Activated T-helper 1 cell treated with anti-CD3 and anti-CD28 coated beads, Interleukin-12 subunit alpha, Interleukin-12 subunit beta, Interleukin-2, Interleukin-4 antibody, amounts not matched to agents 30 ng/mL and 10 ng/mL and 1 ng/mL, durations not matched to agents 14 hours and 24 hours and 36 hours (primary cell): ENCODE data around the gene NR6A1. TPM values are rescaled to one million over a fixed set of nuclear protein-coding genes. Genes with fewer than 3 reads are reported as not detected.

Source experiments
- DNase-seq: peaks from one replicate; pipeline ENCODE4 v3.0.0; 2021; ENCODE audit warnings: low spot score
- H3K27ac Mint-ChIP-seq: one replicate; pipeline ENCODE4 v1.8.0; 2021; ENCODE audit warnings: mild to moderate bottlenecking, mixed read lengths
- H3K27me3 Mint-ChIP-seq: one replicate; pipeline ENCODE4 v1.8.0; 2022; ENCODE audit warnings: mild to moderate bottlenecking, moderate library complexity, mixed read lengths; ENCODE audit not compliant: insufficient read depth
- H3K36me3 Mint-ChIP-seq: one replicate; pipeline ENCODE4 v1.8.0; 2021; ENCODE audit warnings: low read depth, mixed read lengths
- H3K4me1 Mint-ChIP-seq: one replicate; pipeline ENCODE4 v1.8.0; 2021; ENCODE audit warnings: low read depth, mixed read lengths
- H3K4me3 Mint-ChIP-seq: one replicate; pipeline ENCODE4 v1.8.0; 2021; ENCODE audit warnings: mild to moderate bottlenecking, moderate library complexity, mixed read lengths
- H3K9me3 Mint-ChIP-seq: one replicate; pipeline ENCODE4 v1.8.0; 2021; ENCODE audit warnings: mixed read lengths
- intact Hi-C: fragments of 100-400 bp; cut with micrococcal nuclease; formaldehyde crosslinking; loops from one replicate; pipeline ENCODE4 v1.15.1; 2024
- total RNA-seq: library from RNA; stranded (reverse); gene quantifications from 2 replicates; pipeline ENCODE4 v1.2.3, GENCODE V29; 2022

Gene NR6A1
- total RNA-seq, 1 donor from 2014 or later = 1.7 TPM

DNA sequence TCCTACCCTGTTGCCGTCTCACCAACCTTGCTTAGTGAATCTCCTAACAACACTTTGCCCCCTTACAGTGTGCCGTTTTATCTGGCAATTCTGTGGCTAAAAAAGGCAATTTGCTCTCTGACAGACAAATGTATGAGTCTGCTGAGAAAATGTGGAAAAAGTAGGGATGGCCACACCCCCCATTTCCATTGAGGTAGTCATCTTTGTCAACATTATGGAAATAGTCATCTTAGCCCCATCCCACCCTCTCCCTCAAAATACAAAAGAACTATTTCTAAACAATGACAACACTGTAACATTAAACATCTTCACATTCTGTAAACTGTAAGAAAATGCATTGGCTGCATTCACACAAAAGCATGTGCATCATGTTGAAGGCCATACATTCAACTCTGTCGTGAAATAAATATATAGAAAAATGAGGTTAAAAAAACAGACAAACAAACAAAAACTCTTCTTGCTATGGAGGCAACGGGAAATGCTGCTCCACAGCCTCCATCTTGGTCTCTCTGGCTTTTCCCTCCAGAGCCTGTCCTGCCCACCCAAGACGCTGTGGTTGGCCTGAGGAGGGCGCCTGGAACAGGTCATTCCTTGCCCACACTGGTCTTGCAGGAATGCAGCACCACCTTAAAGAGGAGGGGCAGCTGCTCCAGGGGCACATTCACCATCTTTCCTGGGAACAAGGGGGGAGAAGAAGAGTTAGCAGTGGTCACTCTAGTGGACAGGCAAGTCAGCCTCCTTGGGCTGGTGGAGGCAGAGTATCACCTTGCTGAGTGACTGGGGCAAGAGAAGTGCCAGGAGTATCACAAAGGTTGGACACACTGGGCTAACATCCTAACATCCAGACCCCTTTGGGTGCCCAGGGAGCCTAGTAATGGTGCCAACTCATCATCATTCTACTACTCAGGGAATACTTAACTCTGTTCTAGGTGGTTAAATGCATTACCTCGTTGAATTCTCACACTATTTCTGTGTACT, 248.7 kb downstream of the NR6A1 start:
- Mint-ChIP-seq H3K27ac (no peak overlapping the region), H3K27me3 (peaks cover 12% of the 10 kb centered on the region), H3K36me3 (no peaks in the 10 kb centered on the region), H3K9me3 (no peaks in the 10 kb centered on the region), H3K4me1 (no peaks in the 10 kb centered on the region), H3K4me3 (no peak overlapping the region)
- intact Hi-C loops = no loop called here
- DNase-seq = no peak

GRCh38 chr9:124521142-124521541, 250.0 kb downstream of the NR6A1 start:
- Mint-ChIP-seq H3K4me3 (no peak overlapping the region), H3K4me1 (no peaks in the 10 kb centered on the region), H3K36me3 (no peaks in the 10 kb centered on the region), H3K9me3 (no peaks in the 10 kb centered on the region), H3K27me3 (peaks cover 15% of the 10 kb centered on the region), H3K27ac (no peak overlapping the region)
- intact Hi-C loops = no loop called here
- no peak for DNase-seq

DNA sequence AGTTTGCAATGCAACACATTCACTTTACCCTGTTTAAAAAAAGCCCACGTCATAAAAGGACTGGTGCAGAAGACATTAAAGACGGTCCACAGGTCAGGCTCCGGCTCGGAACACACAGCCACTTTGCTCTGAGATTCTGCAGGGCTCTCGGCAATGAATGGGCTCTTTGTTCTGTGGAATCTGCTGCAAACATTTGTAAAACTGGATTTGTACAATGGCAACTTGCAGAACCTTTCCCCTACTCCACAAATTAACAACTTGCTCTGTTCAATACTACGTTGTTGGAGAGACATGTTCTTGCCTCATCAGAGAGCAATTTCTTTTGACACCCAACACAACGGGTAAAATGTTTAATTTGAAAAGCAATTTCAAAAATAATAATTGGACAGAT, 250.9 kb downstream of the NR6A1 start:
- Mint-ChIP-seq H3K4me1 (no peaks in the 10 kb centered on the region), H3K36me3 (no peaks in the 10 kb centered on the region), H3K4me3 (no peak overlapping the region), H3K9me3 (no peaks in the 10 kb centered on the region), H3K27me3 (peaks cover 15% of the 10 kb centered on the region), H3K27ac (no peak overlapping the region)
- DNase-seq = no peak
- intact Hi-C loops = no loop called here

DNA sequence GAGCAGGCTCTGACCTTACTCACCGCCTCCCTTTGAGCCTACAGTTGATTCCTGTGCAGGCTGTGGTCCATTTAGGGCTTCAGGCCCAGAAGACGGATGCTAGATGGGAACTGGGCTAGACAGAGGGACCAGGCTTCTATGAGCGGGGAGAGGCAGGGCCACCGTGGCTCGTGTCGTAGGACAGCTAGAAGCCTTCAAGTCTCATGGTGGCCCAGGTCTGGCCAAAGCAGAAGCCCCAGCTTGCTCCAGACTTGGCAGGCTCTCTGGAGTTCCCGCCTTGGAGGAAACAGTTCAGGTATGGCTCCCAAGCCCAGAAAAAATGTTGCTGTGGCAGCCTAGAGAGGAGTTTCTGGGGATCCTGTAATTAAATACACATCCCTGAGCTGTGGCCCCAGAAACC, 253.0 kb downstream of the NR6A1 start:
- H3K27ac Mint-ChIP-seq = no peak overlapping the region
- no peaks in the 10 kb centered on the region for H3K36me3 Mint-ChIP-seq
- intact Hi-C loops = no loop called here
- no peak overlapping the region for H3K4me3 Mint-ChIP-seq
- peaks cover 14% of the 10 kb centered on the region for H3K27me3 Mint-ChIP-seq
- H3K9me3 Mint-ChIP-seq = no peaks in the 10 kb centered on the region
- no peaks in the 10 kb centered on the region for H3K4me1 Mint-ChIP-seq
- DNase-seq = no peak

GRCh38 chr9:124517600-124517999, 253.5 kb downstream of the NR6A1 start:
- intact Hi-C loops = no loop called here

DNA sequence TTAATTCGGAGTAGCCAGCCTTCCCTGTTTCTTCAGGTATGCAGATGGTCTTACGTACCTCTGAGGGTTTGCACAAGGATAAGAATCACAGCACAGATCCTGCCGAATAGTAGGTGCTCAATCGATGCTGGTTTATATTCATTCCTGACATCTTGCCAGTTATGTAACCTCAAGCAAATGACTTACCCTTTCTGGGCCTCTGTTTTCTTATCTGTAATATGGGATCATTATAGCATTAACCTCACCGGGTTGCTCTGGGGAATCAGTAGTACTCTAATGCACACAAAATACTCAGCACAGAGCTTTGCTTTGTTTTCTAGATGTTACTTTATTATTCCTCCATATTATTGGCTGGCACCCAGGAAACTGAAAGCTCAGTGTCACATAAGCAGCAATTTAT, 256.2 kb downstream of the NR6A1 start:
- Mint-ChIP-seq H3K4me3 (no peak overlapping the region), H3K4me1 (no peaks in the 10 kb centered on the region), H3K27ac (no peak overlapping the region), H3K36me3 (no peaks in the 10 kb centered on the region), H3K27me3 (peaks cover 14% of the 10 kb centered on the region), H3K9me3 (no peaks in the 10 kb centered on the region)
- no peak for DNase-seq
- intact Hi-C loops = no loop called here

More at GRCh38 chr9:124517600-124517999, 253.5 kb downstream of the NR6A1 start:
- H3K27ac Mint-ChIP-seq = no peak overlapping the region
- peaks cover 14% of the 10 kb centered on the region for H3K27me3 Mint-ChIP-seq
- H3K9me3 Mint-ChIP-seq = no peaks in the 10 kb centered on the region
- no peaks in the 10 kb centered on the region for H3K36me3 Mint-ChIP-seq
- DNase-seq = no peak
- no peaks in the 10 kb centered on the region for H3K4me1 Mint-ChIP-seq
- no peak overlapping the region for H3K4me3 Mint-ChIP-seq

GRCh38 chr9:124514125-124514524, 257.0 kb downstream of the NR6A1 start:
- no peak for DNase-seq
- Mint-ChIP-seq H3K27ac (no peak overlapping the region), H3K27me3 (peaks cover 12% of the 10 kb centered on the region), H3K9me3 (no peaks in the 10 kb centered on the region), H3K4me3 (no peak overlapping the region), H3K36me3 (no peaks in the 10 kb centered on the region), H3K4me1 (no peaks in the 10 kb centered on the region)
- intact Hi-C loops = no loop called here

DNA sequence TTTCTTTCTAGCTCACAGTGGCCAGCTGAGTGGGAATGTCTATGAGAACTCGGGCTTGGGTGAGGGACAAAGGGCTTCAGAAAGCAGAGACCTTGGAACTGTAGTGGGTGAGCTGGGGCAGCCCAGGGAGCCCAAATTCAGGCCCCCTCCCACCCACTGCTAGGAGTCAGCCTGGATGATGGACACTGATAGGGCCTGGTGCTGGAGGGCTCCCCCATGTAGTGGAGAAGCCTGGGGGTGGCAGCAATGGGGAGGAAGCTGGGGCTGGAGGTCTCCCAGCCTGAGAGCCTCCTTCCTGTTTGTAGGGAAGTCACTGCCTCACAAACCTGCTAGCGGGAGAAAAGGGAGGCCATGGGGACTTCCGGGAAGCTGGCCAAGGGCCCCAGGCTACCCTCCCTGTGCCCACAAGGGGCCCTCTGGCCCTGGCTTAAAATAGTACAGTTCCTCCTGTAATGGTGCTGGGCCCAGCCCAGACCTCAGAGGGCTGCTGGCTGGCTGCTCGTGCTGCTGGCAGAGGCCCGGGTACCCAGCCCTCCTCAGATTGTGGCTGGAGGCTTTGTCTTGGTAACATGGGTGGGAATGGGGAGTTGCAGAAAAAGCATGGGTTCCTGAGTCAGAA, 257.6 kb downstream of the NR6A1 start:
- Mint-ChIP-seq H3K36me3 (no peaks in the 10 kb centered on the region), H3K4me3 (no peak overlapping the region), H3K27ac (no peak overlapping the region), H3K4me1 (no peaks in the 10 kb centered on the region), H3K9me3 (no peaks in the 10 kb centered on the region), H3K27me3 (peaks cover 8% of the 10 kb centered on the region)
- intact Hi-C loops = no loop called here
- no peak for DNase-seq

- Mint-ChIP-seq H3K9me3 (no peaks in the 10 kb centered on the region), H3K4me3 (no peak overlapping the region), H3K4me1 (no peaks in the 10 kb centered on the region), H3K27ac (no peak overlapping the region), H3K27me3 (peaks cover 6% of the 10 kb centered on the region), H3K36me3 (no peaks in the 10 kb centered on the region)
- DNase-seq = no peak
- intact Hi-C loops = no loop called here
These were observed 258.3 kb downstream of the NR6A1 start for GRCh38 chr9:124512806-124513204.

- Mint-ChIP-seq H3K27ac (no peak overlapping the region), H3K36me3 (no peaks in the 10 kb centered on the region), H3K9me3 (no peaks in the 10 kb centered on the region), H3K27me3 (peaks cover 6% of the 10 kb centered on the region), H3K4me3 (no peak overlapping the region), H3K4me1 (no peaks in the 10 kb centered on the region)
- no peak for DNase-seq
- intact Hi-C loops = no loop called here
These were observed 259.0 kb downstream of the NR6A1 start for GRCh38 chr9:124511891-124512805.

DNA sequence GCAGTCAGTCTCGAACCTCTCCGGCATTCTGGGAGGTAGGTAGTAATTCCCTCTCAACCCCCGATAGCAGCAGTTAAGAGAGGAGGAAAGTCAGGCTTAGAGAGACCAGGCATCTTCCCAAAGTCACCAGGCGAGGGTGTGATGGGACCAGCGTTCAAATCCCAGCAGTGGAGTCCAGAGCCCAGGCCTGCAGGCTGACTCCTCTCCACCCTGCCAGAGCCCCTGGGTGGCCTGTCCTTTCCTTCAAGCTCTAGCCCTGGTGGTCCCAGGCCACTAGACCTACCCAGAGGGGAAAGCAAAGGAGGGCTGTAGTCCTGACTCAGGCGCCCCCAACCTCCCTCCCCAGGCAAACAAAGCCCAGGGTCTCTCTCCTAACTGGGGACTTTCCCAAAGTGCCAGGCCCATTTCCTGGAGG, 259.7 kb downstream of the NR6A1 start:
- Mint-ChIP-seq H3K4me1 (no peaks in the 10 kb centered on the region), H3K36me3 (no peaks in the 10 kb centered on the region)
- intact Hi-C loops = no loop called here

DNA sequence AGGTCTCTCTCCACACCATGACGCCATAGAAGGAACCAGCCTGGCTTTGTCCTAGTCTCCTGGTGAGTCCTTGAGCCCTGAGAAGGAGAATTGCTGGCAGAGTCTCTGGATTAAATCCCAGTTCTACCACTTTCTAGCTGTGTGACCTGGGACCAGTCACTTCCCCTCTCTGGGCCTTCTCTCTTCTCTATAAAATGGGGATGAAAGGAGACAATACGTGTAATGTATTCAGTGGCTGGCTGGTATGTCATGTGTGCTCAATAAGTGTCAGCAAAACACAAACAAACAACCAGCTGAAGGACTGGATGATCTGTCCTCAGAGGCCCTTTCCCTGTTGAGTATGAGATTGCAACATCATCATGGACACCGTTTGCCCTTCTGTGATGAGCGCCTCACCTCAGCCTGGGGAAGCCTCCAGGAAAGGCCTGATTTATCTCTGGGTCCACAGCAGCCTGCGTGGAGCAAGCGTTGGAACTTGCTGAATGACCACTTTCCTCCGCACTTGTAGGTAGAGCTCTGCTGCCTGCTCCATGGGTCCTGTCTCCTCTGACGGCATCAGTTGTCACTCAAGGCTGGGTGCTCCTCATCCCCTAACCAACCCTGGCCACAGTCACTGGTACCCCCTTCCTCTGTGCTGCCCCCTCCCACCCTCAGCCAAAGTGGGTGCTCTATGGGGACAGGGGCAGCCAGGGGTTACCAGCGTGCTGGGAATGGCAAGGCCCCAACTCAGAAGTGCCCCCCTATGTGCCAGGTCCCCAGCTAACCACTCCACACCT, 260.3 kb downstream of the NR6A1 start:
- Mint-ChIP-seq H3K4me1 (no peaks in the 10 kb centered on the region), H3K36me3 (no peaks in the 10 kb centered on the region), H3K9me3 (no peaks in the 10 kb centered on the region), H3K4me3 (no peak overlapping the region), H3K27me3 (peaks cover 4% of the 10 kb centered on the region), H3K27ac (no peak overlapping the region)
- intact Hi-C loops = no loop called here
- DNase-seq = no peak

More for the DNA sequence above, 259.7 kb downstream of the NR6A1 start:
- no peak for DNase-seq
- Mint-ChIP-seq H3K27ac (no peak overlapping the region), H3K4me3 (no peak overlapping the region), H3K9me3 (no peaks in the 10 kb centered on the region), H3K27me3 (peaks cover 4% of the 10 kb centered on the region)
